HL-60 (cell line): ENCODE measurements around the gene CRIP2.

Experiments
- DNase-seq, 2 experiments: peaks; one replicate each; pipeline ENCODE4 v3.0.0-alpha.2; 2010 to 2020; ENCODE audit warnings: low read depth in 1 of 2, low spot score in 1 of 2
- H3K27ac ChIP-seq: fragments of 250-450 bp; sonication (Bioruptor Pico); replicated peaks from 2 replicates; pipeline ENCODE4 v1.5.1; 2020; ENCODE audit warnings: mild to moderate bottlenecking, moderate library complexity
- H3K27me3 ChIP-seq: fragments of 250-450 bp; sonication (Bioruptor Pico); 2 replicates; pipeline ENCODE4 v1.5.1; 2021; ENCODE audit warnings: mild to moderate bottlenecking, moderate library complexity; ENCODE audit not compliant: insufficient read depth, poor library complexity, severe bottlenecking
- H3K4me3 ChIP-seq: replicated peaks from 2 replicates; pipeline ENCODE4 v1.5.1; 2011; ENCODE audit warnings: mild to moderate bottlenecking, control low read depth, low read length; ENCODE audit not compliant: insufficient read depth
- CTCF ChIP-seq: IDR thresholded peaks from one replicate; pipeline ENCODE4 v1.5.1; 2011; ENCODE audit warnings: low read length, control low read depth, inconsistent platforms; ENCODE audit not compliant: insufficient read depth
- GABPA ChIP-seq: IDR thresholded peaks from 2 replicates; pipeline ENCODE4 v1.6.1; 2012; ENCODE audit warnings: low read depth
- POLR2AphosphoS5 ChIP-seq: IDR thresholded peaks from 2 replicates; pipeline ENCODE4 v1.6.1; 2012; ENCODE audit warnings: low read depth
- REST ChIP-seq: IDR thresholded peaks from 2 replicates; pipeline ENCODE4 v1.6.1; 2012; ENCODE audit warnings: low read depth; ENCODE audit not compliant: insufficient replicate concordance
- SPI1 ChIP-seq: IDR thresholded peaks from 2 replicates; pipeline ENCODE4 v1.6.1; 2012; ENCODE audit warnings: low read depth, mild to moderate bottlenecking, borderline replicate concordance

The CRIP2 gene

GRCh38 chr14:105527381-105527825 is 52.8 kb downstream of the CRIP2 start:
- TF ChIP-seq CTCF = no peak
- TF ChIP-seq GABPA = no peak
- TF ChIP-seq REST = no peak
- DNase-seq = no peak
- Histone ChIP-seq H3K27me3 (peaks cover 38% of the 10 kb centered on the region), H3K4me3 (no peak overlapping the region), H3K27ac (no peak overlapping the region)

- 0 out of 2 replicates have a peak overlapping the region, but pooled peaks have one; percentile 27 for H3K27ac ChIP-seq
Observed at GRCh38 chr14:105527826-105528585, 53.4 kb downstream of the CRIP2 start.

More at GRCh38 chr14:105527826-105528585, 53.4 kb downstream of the CRIP2 start:
- H3K27me3 ChIP-seq = peaks cover 38% of the 10 kb centered on the region
- DNase-seq = peak; percentile 60 to 68
- TF ChIP-seq POLR2AphosphoS5 (no peak), SPI1 (no peak), CTCF (peak; percentile 35), GABPA (peak; percentile 58), REST (no peak)
- peak overlapping the region; percentile 38 for H3K4me3 ChIP-seq
